NK-92 treated with Interleukin-12 subunit alpha and Interleukin-12 subunit beta, amount 100 ng/mL, for 24 hours (cell line): ENCODE results near the gene ZNF24.

Experiments
- DNase-seq: peaks from one replicate; lab custom pipeline; 2025; lab: John Stamatoyannopoulos, UW

The ZNF24 gene

DNA sequence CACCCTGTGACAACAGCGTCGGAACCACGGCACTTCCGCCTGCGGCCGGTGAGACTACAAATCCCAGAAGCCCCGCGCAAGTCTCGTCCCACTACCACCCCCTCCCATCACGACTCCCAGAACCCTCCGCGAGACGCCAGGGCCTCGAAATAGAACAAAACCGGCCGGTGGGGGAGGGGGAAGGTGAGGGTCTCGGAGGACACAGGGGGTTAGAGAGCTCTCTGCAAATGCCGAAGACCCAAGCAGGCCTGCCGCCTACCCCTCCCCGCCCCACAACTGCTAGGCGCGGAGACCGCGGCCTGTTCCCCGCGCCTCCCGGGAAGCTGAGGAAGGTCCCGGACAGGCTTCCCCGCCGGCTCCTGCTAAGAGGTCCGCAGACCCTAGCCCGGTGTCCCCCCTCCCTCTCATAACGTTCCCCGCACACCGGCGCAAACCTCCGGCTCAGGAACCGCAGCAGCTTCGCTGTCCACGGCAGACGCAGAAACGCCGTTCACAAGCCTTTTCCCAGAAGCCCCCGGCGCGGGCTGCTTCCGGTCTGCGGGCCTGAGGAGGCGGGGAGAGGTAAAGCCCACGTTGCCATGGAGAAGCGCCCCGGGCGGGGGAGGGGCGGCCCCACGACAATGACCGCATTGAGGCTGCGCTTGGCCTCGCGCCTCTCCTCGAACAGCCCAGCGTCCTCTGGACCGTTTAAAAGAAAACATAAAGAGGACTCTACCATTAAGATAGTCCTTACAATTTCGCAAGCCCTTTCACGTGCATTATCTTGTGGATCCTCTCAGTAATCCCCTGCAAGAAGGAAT is at the start of gene ZNF24:
TSS of gene ZNF24 (minus strand) at position 485 of the 800 bp plus-strand sequence. CDS start 3,770 bp downstream, outside the sequence.
- peak; percentile 87 for DNase-seq

DNA sequence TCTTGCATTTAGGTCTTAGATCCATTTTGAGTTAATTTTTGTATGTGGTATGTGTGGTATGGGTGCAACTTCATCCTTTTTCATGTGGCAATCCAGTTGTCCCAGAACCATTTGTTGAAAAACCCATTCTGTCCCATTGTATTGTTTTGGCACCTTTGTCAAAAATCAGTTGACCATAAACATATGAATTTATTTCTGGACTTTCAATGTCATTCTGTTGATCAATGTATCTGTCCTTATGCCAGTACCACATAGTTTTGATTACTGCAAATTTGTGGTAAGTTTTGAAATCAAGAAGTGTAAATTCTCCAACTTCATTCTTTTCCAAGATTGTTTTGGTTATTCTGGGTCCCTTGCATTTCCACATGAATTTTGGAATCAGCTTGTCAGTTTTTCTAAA is 49.5 kb upstream of the ZNF24 start:
- DNase-seq, result no peak

GRCh38 chr18:35392375-35392774 is 48.2 kb upstream of the ZNF24 start:
- DNase-seq, result no peak

- no peak for DNase-seq
Measured at GRCh38 chr18:35390951-35391700, 46.9 kb upstream of the ZNF24 start.

GRCh38 chr18:35389095-35389618 is 44.9 kb upstream of the ZNF24 start:
- DNase-seq, result no peak

DNA sequence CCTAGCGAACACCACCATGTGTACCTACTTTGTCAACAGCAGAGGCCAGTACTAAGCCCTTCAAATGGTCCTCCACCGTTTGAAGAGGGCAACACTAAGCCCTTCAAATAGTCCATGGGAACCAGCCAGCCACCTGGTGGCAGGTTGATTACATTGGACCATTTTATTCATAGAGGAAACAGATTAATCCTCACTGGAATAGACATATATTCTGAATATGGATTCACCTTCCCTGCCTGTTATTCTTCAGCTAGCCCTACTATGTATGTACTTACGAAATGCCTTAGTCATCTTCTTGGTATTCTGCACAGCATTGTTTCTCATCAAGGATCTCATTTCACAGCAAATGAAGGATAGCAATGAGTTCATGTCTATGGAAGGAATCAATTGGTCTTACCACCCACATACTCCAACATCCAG is 42.9 kb upstream of the ZNF24 start:
- DNase-seq, result no peak

DNA sequence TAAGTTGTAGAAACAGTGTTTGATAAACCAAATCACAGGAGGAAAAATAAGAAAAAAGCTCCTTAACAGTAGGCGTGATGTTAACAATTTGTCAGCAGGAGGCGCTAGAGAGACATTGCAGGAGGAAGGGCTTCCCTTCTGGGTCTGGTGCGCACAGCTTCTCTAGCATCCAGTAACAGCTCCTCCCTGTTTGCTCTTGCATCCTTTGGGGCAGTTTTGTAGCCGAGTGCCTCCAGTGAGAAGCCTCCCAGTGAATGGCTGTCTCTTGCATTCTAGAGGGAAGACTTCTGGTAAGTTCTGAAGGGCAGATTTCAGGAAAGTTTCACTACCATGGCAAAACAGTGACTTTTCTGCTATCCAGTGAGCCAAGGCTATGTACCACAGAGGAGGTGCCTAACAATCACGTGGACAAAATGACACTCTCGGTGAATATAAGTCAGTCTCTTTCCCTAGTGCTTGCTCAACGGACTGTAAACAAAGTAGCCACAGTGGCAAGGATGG is 42.4 kb upstream of the ZNF24 start:
- peak; percentile 62 for DNase-seq

- no peak for DNase-seq
Measured at GRCh38 chr18:35383136-35383535, 38.9 kb upstream of the ZNF24 start.

DNA sequence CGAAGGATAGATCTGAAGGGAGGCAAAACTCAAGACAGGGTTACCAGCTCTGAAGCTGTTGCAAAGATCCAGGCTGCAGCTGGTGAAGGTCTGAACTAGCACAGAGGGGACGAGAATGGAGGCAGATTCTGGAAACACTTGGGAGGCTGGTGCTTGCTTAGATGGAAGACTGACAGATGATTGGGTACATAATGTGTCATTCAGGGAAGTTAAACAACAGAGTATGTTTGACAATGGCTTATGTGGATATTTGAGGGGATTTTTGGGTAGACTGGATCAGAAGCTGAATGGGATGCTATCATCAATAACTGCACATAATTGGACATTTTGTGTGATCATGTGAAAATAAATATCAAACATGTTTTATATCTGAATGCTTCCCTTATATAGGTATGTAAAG is 35.2 kb upstream of the ZNF24 start:
- DNase-seq, result no peak

DNA sequence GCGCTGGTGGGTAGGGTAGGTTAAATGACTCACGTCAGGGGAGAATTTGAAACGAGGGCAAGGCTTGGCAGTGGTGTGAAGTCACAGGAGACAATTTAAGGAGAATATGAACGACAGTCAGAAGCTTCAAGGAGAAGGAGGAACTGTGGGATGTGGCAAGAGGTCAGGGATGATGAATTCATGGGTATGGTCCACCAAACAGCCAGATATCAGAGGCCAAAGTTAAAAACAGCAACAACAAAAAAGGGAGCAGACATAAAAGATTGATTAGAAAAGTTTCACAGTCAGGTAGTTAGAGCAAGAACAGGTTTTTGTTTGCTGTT is 34.3 kb upstream of the ZNF24 start:
- DNase-seq, result no peak

GRCh38 chr18:35377875-35378573 is 33.8 kb upstream of the ZNF24 start:
- DNase-seq, result no peak

- no peak for DNase-seq
Measured at GRCh38 chr18:35376742-35377695, 32.8 kb upstream of the ZNF24 start, which contains the start of gene ZNF396. ZNF396 (minus strand) TSS chr18:35377337; CDS start chr18:35374292, 3,045 bp downstream.

- DNase-seq, result no peak
Measured at GRCh38 chr18:35376393-35376741, 32.1 kb upstream of the ZNF24 start.

DNA sequence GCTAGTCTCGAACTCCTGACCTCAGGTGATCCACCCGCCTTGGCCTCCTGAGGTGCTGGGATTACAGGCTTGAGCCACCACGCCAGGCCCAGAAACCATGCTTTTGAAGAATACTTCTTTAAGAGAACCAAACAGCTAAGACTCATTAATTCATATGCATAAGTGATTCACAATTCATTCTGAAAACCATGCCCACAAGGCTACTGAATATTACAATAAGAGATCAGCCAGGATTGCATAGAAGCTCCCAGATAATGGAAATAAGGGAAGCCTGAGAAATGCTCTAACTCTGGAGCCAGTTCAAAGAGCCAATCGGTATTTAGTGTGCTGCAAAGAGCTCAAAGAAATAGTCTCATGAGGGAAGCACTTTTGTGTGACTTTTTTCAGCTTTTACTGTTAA is 30.5 kb upstream of the ZNF24 start:
- no peak for DNase-seq

GRCh38 chr18:35371412-35372195 is 27.4 kb upstream of the ZNF24 start:
- no peak for DNase-seq

DNA sequence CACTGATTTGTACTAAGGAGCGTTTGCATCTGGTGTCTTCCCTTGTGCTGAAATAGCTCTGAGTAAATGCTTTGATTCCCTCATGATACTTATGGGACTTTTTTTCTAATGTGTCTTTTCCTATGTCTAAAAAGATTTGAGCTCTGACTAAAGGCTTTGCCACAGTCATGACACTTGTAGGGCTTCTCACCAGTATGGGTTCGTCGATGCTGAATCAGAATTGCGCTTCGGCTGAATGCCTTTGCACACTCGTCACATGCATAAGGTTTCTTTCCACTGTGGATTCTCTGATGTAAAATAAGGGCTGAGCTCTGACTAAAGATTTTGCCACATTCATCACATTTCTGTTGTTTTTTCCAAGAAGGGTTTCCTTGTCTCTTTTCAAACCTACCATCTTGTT is 24.9 kb upstream of the ZNF24 start:
- DNase-seq, result no peak

- DNase-seq, result no peak
Measured at GRCh38 chr18:35368595-35368994, 24.4 kb upstream of the ZNF24 start.

DNA sequence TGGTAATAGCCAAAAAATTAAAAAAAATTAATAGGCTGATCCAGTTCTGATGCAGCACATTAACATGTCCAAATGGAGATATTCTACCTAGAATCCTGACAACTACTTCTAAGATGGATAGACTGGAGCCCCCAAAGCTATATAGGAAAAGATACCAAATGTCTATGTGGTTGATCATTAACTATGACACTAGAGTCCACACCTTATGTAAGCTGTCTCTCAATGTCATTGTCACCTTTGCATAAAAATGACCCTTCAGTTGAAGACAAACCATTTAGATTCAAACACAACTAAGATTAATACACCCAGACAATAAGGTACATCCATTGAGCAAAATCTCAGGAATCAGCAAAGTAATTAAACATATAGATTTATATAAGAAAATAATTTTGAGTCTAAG is 18.3 kb upstream of the ZNF24 start:
- no peak for DNase-seq

- DNase-seq, result no peak
Measured at GRCh38 chr18:35361570-35362321, 17.5 kb upstream of the ZNF24 start.

GRCh38 chr18:35355140-35355618 is 11.0 kb upstream of the ZNF24 start:
- DNase-seq, result no peak
